ENCODE results near the gene SENP3. TPM values are rescaled to one million over a fixed set of nuclear protein-coding genes. Genes with fewer than 3 reads are reported as not detected.

SENP3 gene
- total RNA-seq: 92.0 TPM

GRCh38 chr17:7561589-7562207 lies at the start of gene SENP3:
Gene SENP3 (plus strand): TSS chr17:7561919. CDS start chr17:7563077, 1,158 bp downstream.
- Histone ChIP-seq H3K27ac (peak within 1 kb of the TSS; percentile 90 to 97), H3K36me3 (peaks cover 34 to 36% of the 10 kb centered on the region in 2 donors), H3K4me1 (peaks cover 39 to 56% of the 10 kb centered on the region in 2 donors), H3K4me3 (peak within 1 kb of the TSS; percentile 67 to 92), H3K9me3 (no peaks in the 10 kb centered on the region), H3K27me3 (no peaks in the 10 kb centered on the region)
- intact Hi-C loops (cut with DNase I): loop anchor here (1.0 to 2.0 kb wide), 7 partner anchors 11 to 209 kb away; partner anchors contain the start of genes KCTD11, POLR2A, TMEM256 and TNFSF12
- no peak for TF ChIP-seq CTCF (IDR thresholded peaks at IDR 0.05)
- peak; percentile 54 to 94 for DNase-seq (ENCODE audit: low spot score in 2 of 2)

GRCh38 chr17:7512105-7512504 lies 49.6 kb upstream of the SENP3 start:
- no peak overlapping the region for H3K27ac ChIP-seq
- no peaks in the 10 kb centered on the region for H3K9me3 ChIP-seq
- no peak overlapping the region for H3K4me3 ChIP-seq
- DNase-seq (ENCODE audit: low spot score in 2 of 2): no peak
- TF ChIP-seq CTCF (IDR thresholded peaks at IDR 0.05): no peak
- peaks cover 70 to 71% of the 10 kb centered on the region in 2 donors for H3K36me3 ChIP-seq
- H3K27me3 ChIP-seq: no peaks in the 10 kb centered on the region
- intact Hi-C loops (cut with DNase I): no loop called here
- H3K4me1 ChIP-seq: no peaks in the 10 kb centered on the region

GRCh38 chr17:7512824-7513540 lies 48.7 kb upstream of the SENP3 start:
- no peak for TF ChIP-seq CTCF (IDR thresholded peaks at IDR 0.05)

GRCh38 chr17:7513850-7514419 lies 47.8 kb upstream of the SENP3 start:
- Histone ChIP-seq H3K27me3 (no peaks in the 10 kb centered on the region), H3K4me1 (no peaks in the 10 kb centered on the region), H3K9me3 (no peaks in the 10 kb centered on the region), H3K36me3 (peaks cover 53 to 56% of the 10 kb centered on the region in 2 donors), H3K4me3 (no peak overlapping the region), H3K27ac (no peak overlapping the region)
- DNase-seq (ENCODE audit: low spot score in 2 of 2): no peak
- TF ChIP-seq CTCF (IDR thresholded peaks at IDR 0.05): no peak
- intact Hi-C loops (cut with DNase I): loop anchor here (1.0 to 2.0 kb wide), 2 partner anchors 47 to 75 kb away; partner anchors contain the start of gene SENP3

More at GRCh38 chr17:7512824-7513540, 48.7 kb upstream of the SENP3 start:
- H3K27me3 ChIP-seq: no peaks in the 10 kb centered on the region
- no peak overlapping the region for H3K4me3 ChIP-seq
- DNase-seq (ENCODE audit: low spot score in 2 of 2): no peak
- H3K27ac ChIP-seq: no peak overlapping the region
- no peaks in the 10 kb centered on the region for H3K9me3 ChIP-seq
- no peaks in the 10 kb centered on the region for H3K4me1 ChIP-seq
- intact Hi-C loops (cut with DNase I): no loop called here
- peaks cover 63 to 65% of the 10 kb centered on the region in 2 donors for H3K36me3 ChIP-seq

GRCh38 chr17:7515911-7516610 lies 45.7 kb upstream of the SENP3 start:
- intact Hi-C loops (cut with DNase I): loop anchor here (2.0 to 5.0 kb wide), 2 partner anchors 73 to 171 kb away; partner anchors contain the start of genes TP53 and WRAP53
- H3K27ac ChIP-seq: peak overlapping the region in 1 of 2 donors; percentile 18
- H3K27me3 ChIP-seq: no peaks in the 10 kb centered on the region
- H3K9me3 ChIP-seq: no peaks in the 10 kb centered on the region
- DNase-seq (ENCODE audit: low spot score in 2 of 2): no peak
- no peaks in the 10 kb centered on the region for H3K4me1 ChIP-seq
- no peak overlapping the region for H3K4me3 ChIP-seq
- H3K36me3 ChIP-seq: peaks cover 32 to 36% of the 10 kb centered on the region in 2 donors
- TF ChIP-seq CTCF (IDR thresholded peaks at IDR 0.05): no peak

Measured in ascending aorta (tissue), 2 donors.